Measurements from ENCODE around the gene BPIFB3. TPM values are rescaled to one million over a fixed set of nuclear protein-coding genes. Genes with fewer than 3 reads are reported as not detected.

BPIFB3 gene
- total RNA-seq, 4 donors from 2014 or later: not detected

DNA sequence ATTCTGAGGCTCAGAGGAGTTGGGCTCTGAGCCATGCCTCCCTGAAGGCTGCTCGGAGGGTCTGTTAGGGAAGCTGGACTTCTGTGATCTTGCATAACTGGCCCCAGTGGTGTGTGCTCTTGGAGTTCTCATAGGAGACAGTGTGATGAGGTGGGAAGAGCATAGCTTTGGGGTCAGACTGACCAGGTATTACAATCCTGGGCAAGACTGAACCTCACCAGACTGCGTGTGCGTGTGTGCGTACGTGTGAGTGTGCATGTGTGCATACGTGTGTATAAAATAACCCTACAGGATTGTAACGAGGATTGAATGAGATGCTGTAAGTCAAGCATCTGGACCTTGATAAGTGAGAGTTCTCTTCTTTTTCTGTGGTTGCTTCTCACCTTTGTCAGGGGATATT is 36.2 kb upstream of the BPIFB3 start:
- WGBS, 2 donors (ENCODE audit: low coverage in 1 of 2): 83 to 88% methylated on average over 6 of the region's 7 CpGs
- H3K9me3 ChIP-seq: no peaks in the 10 kb centered on the region
- H3K4me3 ChIP-seq: no peak overlapping the region
- no peaks in the 10 kb centered on the region for H3K36me3 ChIP-seq
- TF ChIP-seq POLR2A (IDR thresholded peaks at IDR 0.05) (no peak), EP300 (IDR thresholded peaks at IDR 0.05) (no peak), POLR2AphosphoS5 (IDR thresholded peaks at IDR 0.05) (no peak)
- TF ChIP-seq, protein P1, sequence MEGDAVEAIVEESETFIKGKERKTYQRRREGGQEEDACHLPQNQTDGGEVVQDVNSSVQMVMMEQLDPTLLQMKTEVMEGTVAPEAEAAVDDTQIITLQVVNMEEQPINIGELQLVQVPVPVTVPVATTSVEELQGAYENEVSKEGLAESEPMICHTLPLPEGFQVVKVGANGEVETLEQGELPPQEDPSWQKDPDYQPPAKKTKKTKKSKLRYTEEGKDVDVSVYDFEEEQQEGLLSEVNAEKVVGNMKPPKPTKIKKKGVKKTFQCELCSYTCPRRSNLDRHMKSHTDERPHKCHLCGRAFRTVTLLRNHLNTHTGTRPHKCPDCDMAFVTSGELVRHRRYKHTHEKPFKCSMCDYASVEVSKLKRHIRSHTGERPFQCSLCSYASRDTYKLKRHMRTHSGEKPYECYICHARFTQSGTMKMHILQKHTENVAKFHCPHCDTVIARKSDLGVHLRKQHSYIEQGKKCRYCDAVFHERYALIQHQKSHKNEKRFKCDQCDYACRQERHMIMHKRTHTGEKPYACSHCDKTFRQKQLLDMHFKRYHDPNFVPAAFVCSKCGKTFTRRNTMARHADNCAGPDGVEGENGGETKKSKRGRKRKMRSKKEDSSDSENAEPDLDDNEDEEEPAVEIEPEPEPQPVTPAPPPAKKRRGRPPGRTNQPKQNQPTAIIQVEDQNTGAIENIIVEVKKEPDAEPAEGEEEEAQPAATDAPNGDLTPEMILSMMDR (IDR thresholded peaks at IDR 0.05): no peak
- H3K4me1 ChIP-seq: no peaks in the 10 kb centered on the region
- no peak overlapping the region for H3K27ac ChIP-seq
- no peak for ATAC-seq
- H3K27me3 ChIP-seq: peaks cover 41% of the 10 kb centered on the region

GRCh38 chr20:33018169-33018931 is 35.4 kb upstream of the BPIFB3 start:
- peaks cover 37% of the 10 kb centered on the region for H3K27me3 ChIP-seq
- H3K4me3 ChIP-seq: no peak overlapping the region
- no peaks in the 10 kb centered on the region for H3K4me1 ChIP-seq
- TF ChIP-seq EP300 (IDR thresholded peaks at IDR 0.05) (no peak), POLR2AphosphoS5 (IDR thresholded peaks at IDR 0.05) (no peak), POLR2A (IDR thresholded peaks at IDR 0.05) (no peak)
- TF ChIP-seq, protein P1 (IDR thresholded peaks at IDR 0.05): no peak
- no peaks in the 10 kb centered on the region for H3K36me3 ChIP-seq
- no peak for ATAC-seq
- no peak overlapping the region for H3K27ac ChIP-seq
- 26 to 49% methylated on average over 3 of the region's 14 CpGs for WGBS, 2 donors (ENCODE audit: low coverage in 1 of 2)
- H3K9me3 ChIP-seq: no peaks in the 10 kb centered on the region

- Histone ChIP-seq H3K27me3 (peaks cover 24% of the 10 kb centered on the region), H3K4me3 (no peak overlapping the region), H3K9me3 (no peaks in the 10 kb centered on the region), H3K4me1 (no peaks in the 10 kb centered on the region), H3K36me3 (no peaks in the 10 kb centered on the region), H3K27ac (no peak overlapping the region)
- TF ChIP-seq POLR2A (IDR thresholded peaks at IDR 0.05): no peak
- TF ChIP-seq EP300 (IDR thresholded peaks at IDR 0.05): no peak
- TF ChIP-seq POLR2AphosphoS5 (IDR thresholded peaks at IDR 0.05): no peak
- TF ChIP-seq, protein P1 (IDR thresholded peaks at IDR 0.05): no peak
- ATAC-seq: no peak
- 40 to 85% methylated on average over 1 to 5 of the region's 23 CpGs for WGBS, 2 donors (ENCODE audit: low coverage in 1 of 2)
These were observed 34.0 kb upstream of the BPIFB3 start for GRCh38 chr20:33019465-33020277.

DNA sequence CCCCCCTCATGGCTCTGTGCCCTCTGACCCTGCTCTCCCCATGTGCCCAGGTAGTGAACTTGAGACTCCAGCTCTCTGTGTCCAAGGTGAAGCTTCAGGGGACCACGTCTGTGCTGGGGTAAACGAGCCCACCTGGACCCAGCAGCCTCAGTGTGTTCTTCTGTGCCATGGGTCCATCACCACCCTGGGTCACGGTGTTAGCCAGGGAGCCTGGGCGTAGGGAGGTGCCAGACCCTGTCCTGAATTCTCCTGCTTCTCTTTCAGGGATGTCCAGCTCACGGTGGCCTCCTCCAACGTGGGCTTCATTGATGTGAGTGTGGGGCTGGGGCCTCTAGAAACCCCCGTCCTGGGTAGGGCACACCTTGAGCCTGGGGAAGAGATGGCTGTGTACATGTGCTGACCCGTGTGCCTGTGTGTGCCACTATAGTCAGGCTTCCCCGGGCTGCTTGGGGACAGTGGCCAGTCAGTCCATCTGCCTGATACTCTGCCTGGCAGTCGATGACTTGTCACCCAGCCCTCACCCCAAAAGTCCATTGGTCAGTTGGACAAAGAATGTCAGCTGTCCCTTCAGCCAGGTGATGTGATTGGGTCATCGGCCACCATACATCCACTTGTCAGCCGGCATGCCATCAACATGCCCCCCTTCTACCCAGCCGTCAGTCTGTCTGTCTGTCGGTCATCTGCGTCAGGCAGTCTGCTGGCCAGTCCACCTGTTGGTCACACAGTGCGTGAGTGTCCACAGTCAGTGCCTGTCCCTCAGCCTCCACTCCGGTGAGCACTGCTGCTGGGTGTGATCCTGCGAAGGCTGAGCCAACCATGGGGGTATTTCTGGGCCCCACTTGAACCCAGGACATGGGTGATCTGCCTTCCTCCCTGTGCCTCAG is 33.2 kb upstream of the BPIFB3 start:
- no peak overlapping the region for H3K27ac ChIP-seq
- no peak overlapping the region for H3K4me3 ChIP-seq
- TF ChIP-seq POLR2A (IDR thresholded peaks at IDR 0.05) (no peak), EP300 (IDR thresholded peaks at IDR 0.05) (no peak), POLR2AphosphoS5 (IDR thresholded peaks at IDR 0.05) (no peak)
- TF ChIP-seq, protein P1 (IDR thresholded peaks at IDR 0.05): no peak
- WGBS, 2 donors (ENCODE audit: low coverage in 1 of 2): 61% methylated on average over 3 of the region's 18 CpGs; no CpG with 5 or more reads in 1 of the 2 donors
- H3K27me3 ChIP-seq: peaks cover 17% of the 10 kb centered on the region
- H3K9me3 ChIP-seq: no peaks in the 10 kb centered on the region
- no peak for ATAC-seq
- H3K36me3 ChIP-seq: no peaks in the 10 kb centered on the region
- H3K4me1 ChIP-seq: no peaks in the 10 kb centered on the region
